GM23338 (cell line): ENCODE measurements around the gene CDH23.

Experiments used
- CREB1 ChIP-seq: fragments of 250-450 bp; sonication (Bioruptor Pico); IDR thresholded peaks from 2 replicates; pipeline ENCODE4 v1.5.0; 2020; ENCODE audit warnings: low read depth, mild to moderate bottlenecking, moderate library complexity
- EZH2phosphoT487 ChIP-seq: fragments of 200-600 bp; sonication (generic); IDR thresholded peaks from one replicate; pipeline ENCODE4 v1.8.1; 2018; ENCODE audit warnings: antibody characterized with exemption; ENCODE audit not compliant: unreplicated experiment
- JUNB ChIP-seq: IDR thresholded peaks from one replicate; pipeline ENCODE4 v1.6.1; 2016; ENCODE audit warnings: antibody characterized with exemption; ENCODE audit not compliant: unreplicated experiment
- NANOG ChIP-seq: IDR thresholded peaks from 2 replicates; pipeline ENCODE4 v1.6.1; 2016; ENCODE audit warnings: antibody characterized with exemption, borderline replicate concordance
- POLR2AphosphoS5 ChIP-seq: IDR thresholded peaks from 2 replicates; pipeline ENCODE4 v1.6.1; 2016; ENCODE audit warnings: antibody characterized with exemption, low read depth
- REST ChIP-seq: IDR thresholded peaks from one replicate; pipeline ENCODE4 v1.6.1; 2018; ENCODE audit warnings: antibody characterized with exemption; ENCODE audit not compliant: unreplicated experiment
- TF ChIP-seq, protein P1 (sequence below), 2 experiments: fragments of 200-600 bp in 1 of 2; sonication (generic) in 1 of 2; conservative IDR thresholded peaks; 2 replicates each; pipeline versions ENCODE4 v1.5.1 to v1.6.1; 2016 to 2017; ENCODE audit warnings: antibody characterized with exemption in 2 of 2, low read depth in 2 of 2, mild to moderate bottlenecking in 2 of 2, moderate library complexity in 1 of 2

DNA sequence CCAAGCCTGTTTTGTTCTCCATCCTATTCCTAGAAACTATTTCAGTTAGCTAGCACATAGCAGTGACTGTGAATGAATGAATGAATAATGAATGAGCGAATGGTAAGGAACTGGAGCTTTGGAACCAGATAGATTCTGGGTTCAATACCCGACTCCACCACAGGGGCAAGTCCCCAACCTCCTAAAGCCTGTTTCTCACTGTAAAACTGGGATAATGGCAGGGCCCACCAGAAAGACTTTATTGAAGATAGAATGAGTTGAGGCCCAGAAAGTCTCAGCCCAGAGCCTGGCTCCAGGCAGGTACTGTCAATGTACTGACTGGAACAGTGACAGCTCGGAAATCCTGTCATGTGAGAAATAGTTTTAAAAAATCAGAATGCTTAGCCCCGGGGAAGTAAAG lies 1.1 kb upstream of the CDH23 start:
- TF ChIP-seq POLR2AphosphoS5, result no peak
- no peak for TF ChIP-seq EZH2phosphoT487
- TF ChIP-seq, protein P1, sequence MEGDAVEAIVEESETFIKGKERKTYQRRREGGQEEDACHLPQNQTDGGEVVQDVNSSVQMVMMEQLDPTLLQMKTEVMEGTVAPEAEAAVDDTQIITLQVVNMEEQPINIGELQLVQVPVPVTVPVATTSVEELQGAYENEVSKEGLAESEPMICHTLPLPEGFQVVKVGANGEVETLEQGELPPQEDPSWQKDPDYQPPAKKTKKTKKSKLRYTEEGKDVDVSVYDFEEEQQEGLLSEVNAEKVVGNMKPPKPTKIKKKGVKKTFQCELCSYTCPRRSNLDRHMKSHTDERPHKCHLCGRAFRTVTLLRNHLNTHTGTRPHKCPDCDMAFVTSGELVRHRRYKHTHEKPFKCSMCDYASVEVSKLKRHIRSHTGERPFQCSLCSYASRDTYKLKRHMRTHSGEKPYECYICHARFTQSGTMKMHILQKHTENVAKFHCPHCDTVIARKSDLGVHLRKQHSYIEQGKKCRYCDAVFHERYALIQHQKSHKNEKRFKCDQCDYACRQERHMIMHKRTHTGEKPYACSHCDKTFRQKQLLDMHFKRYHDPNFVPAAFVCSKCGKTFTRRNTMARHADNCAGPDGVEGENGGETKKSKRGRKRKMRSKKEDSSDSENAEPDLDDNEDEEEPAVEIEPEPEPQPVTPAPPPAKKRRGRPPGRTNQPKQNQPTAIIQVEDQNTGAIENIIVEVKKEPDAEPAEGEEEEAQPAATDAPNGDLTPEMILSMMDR (conservative IDR thresholded peaks at IDR 0.05; ENCODE audit: low read depth in 2 of 2), result no peak; a peak in 1 of 4 replicates
- no peak for TF ChIP-seq JUNB
- TF ChIP-seq REST, result no peak
- no peak for TF ChIP-seq CREB1 (CRISPR knock-in tag)
- TF ChIP-seq NANOG, result no peak
